KMS-11 (cell line): ENCODE measurements around the gene YPEL3.
"Not testable (repeated sequence)": the region's sequence is repeated elsewhere in the genome, so short reads cannot be mapped to it uniquely, and the experiment has no call there.

Experiments used
- H2AFZ ChIP-seq: fragments of 200-600 bp; sonication (generic); 2 replicates; pipeline ENCODE4 v1.6.1; 2016; ENCODE audit warnings: antibody characterized with exemption, mixed run types, low read depth
- H3K27ac ChIP-seq: fragments of 200-600 bp; sonication (generic); 2 replicates; pipeline ENCODE4 v1.6.1; 2016; ENCODE audit warnings: mild to moderate bottlenecking, mixed run types
- H3K27me3 ChIP-seq: fragments of 200-600 bp; sonication (generic); 2 replicates; pipeline ENCODE4 v1.6.1; 2017; ENCODE audit warnings: mild to moderate bottlenecking, low read depth, mixed run types, moderate library complexity; ENCODE audit not compliant: insufficient read depth
- H3K36me3 ChIP-seq: fragments of 200-600 bp; sonication (generic); 2 replicates; pipeline ENCODE4 v1.6.1; 2017; ENCODE audit warnings: mild to moderate bottlenecking, mixed run types; ENCODE audit not compliant: insufficient read depth
- H3K4me1 ChIP-seq: fragments of 200-600 bp; sonication (generic); 2 replicates; pipeline ENCODE4 v1.6.1; 2016; ENCODE audit warnings: mild to moderate bottlenecking, low read depth, mixed run types; ENCODE audit not compliant: poor library complexity, severe bottlenecking
- H3K4me2 ChIP-seq: fragments of 200-600 bp; sonication (generic); 2 replicates; pipeline ENCODE4 v1.7.0; 2016; ENCODE audit warnings: mild to moderate bottlenecking, mixed run types
- H3K4me3 ChIP-seq: fragments of 200-600 bp; sonication (generic); IDR thresholded peaks from 2 replicates; pipeline ENCODE4 v1.6.1; 2017; ENCODE audit warnings: low read depth, low read length, mixed read lengths; ENCODE audit not compliant: insufficient read depth
- H3K79me2 ChIP-seq: fragments of 200-600 bp; sonication (generic); 2 replicates; pipeline ENCODE4 v1.6.1; 2016; ENCODE audit warnings: low read depth, mixed run types; ENCODE audit not compliant: insufficient read depth
- H3K9ac ChIP-seq: fragments of 200-600 bp; sonication (generic); 2 replicates; pipeline ENCODE4 v1.6.1; 2016; ENCODE audit warnings: mild to moderate bottlenecking, mixed run types
- H4K20me1 ChIP-seq: fragments of 200-600 bp; sonication (generic); 2 replicates; pipeline ENCODE4 v1.6.1; 2016; ENCODE audit warnings: mild to moderate bottlenecking, mixed run types; ENCODE audit not compliant: insufficient read depth
- CTCF ChIP-seq: fragments of 200-600 bp; sonication (generic); conservative IDR thresholded peaks from 2 replicates; pipeline ENCODE4 v1.6.1; 2017; ENCODE audit warnings: low read depth, mild to moderate bottlenecking, antibody characterized with exemption, low read length, moderate library complexity, mixed read lengths

YPEL3 gene

DNA sequence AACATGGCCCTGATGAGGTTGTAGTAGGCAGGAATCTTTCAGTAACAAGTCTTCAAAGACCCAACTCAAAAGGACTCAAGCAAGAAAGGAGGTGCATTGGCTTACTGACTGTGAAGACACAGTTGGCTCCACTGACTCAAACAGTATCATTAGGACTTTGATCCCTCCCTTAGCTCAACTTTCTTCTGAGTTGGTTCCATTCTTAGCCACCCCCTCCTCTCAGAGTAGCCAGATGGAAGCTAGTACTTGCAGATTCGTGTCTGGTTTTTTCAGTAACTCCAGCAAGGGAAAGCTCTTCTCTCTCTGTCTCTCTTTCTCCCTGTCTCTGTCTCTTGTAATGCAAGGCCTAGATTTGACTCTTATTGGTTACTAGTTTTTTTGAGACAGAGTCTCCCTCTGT is 32.0 kb upstream of the YPEL3 start:
- Histone ChIP-seq H3K79me2 (no peaks in the 10 kb centered on the region), H3K4me2 (no peak overlapping the region), H3K9ac (no peak overlapping the region), H3K27me3 (no peaks in the 10 kb centered on the region), H3K27ac (no peak overlapping the region), H3K4me3 (no peak overlapping the region), H2AFZ (no peak overlapping the region), H4K20me1 (no peaks in the 10 kb centered on the region), H3K36me3 (no peaks in the 10 kb centered on the region), H3K4me1 (no peaks in the 10 kb centered on the region)
- TF ChIP-seq CTCF: no peak

- H3K36me3 ChIP-seq, H3K4me1 ChIP-seq, H3K4me3 ChIP-seq, H4K20me1 ChIP-seq, H3K79me2 ChIP-seq, H3K27me3 ChIP-seq, H3K9ac ChIP-seq, H3K4me2 ChIP-seq, H2AFZ ChIP-seq, H3K27ac ChIP-seq: not testable (repeated sequence)
Observed at GRCh38 chr16:30125690-30126089, 29.7 kb upstream of the YPEL3 start.

GRCh38 chr16:30124985-30125379 is 29.0 kb upstream of the YPEL3 start:
- no peak overlapping the region for H3K27ac ChIP-seq
- no peak overlapping the region for H3K9ac ChIP-seq
- no peak for TF ChIP-seq CTCF

DNA sequence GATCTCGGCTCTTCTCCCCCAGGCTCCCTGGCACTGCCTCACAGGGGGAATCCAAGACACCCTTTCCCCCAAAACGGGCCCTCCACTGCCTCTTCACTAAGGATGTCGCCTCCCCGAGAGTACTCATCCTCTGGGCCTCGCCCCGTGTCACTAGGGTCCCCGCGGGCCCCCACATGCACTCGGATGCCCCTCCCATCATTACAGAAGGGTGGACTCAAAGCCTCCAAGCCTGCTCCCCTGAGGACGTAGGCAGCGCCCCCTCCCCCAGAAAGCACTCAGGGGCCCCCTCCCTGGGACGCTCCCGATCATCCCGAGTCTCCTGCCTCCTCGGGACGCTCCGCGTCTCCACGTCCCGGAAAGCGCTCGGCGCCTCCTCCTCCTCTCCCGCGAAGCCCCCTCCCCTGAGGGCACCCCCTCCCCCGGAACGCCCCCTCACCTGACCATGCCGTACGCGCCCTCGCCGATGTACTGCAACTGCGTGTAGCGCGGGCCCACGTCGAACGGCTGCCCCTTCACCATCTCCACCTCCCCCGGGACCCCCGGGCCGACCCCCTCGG is 26.7 kb upstream of the YPEL3 start:
- H3K27ac ChIP-seq: no peak overlapping the region
- no peak for TF ChIP-seq CTCF
- H4K20me1 ChIP-seq: no peaks in the 10 kb centered on the region
- H3K36me3 ChIP-seq: no peaks in the 10 kb centered on the region
- peak overlapping the region; percentile 96 for H3K4me2 ChIP-seq
- peaks cover 14% of the 10 kb centered on the region for H3K4me1 ChIP-seq
- H3K9ac ChIP-seq: peak overlapping the region; percentile 82
- H3K27me3 ChIP-seq: no peaks in the 10 kb centered on the region
- H3K79me2 ChIP-seq: no peaks in the 10 kb centered on the region
- H3K4me3 ChIP-seq: no peak overlapping the region
- peak overlapping the region; percentile 87 for H2AFZ ChIP-seq

More at GRCh38 chr16:30124985-30125379, 29.0 kb upstream of the YPEL3 start:
- Histone ChIP-seq H3K36me3 (no peaks in the 10 kb centered on the region), H3K4me2 (no peak overlapping the region), H3K4me1 (peaks cover 14% of the 10 kb centered on the region), H3K79me2 (no peaks in the 10 kb centered on the region), H3K27me3 (no peaks in the 10 kb centered on the region), H2AFZ (no peak overlapping the region), H4K20me1 (no peaks in the 10 kb centered on the region), H3K4me3 (no peak overlapping the region)

DNA sequence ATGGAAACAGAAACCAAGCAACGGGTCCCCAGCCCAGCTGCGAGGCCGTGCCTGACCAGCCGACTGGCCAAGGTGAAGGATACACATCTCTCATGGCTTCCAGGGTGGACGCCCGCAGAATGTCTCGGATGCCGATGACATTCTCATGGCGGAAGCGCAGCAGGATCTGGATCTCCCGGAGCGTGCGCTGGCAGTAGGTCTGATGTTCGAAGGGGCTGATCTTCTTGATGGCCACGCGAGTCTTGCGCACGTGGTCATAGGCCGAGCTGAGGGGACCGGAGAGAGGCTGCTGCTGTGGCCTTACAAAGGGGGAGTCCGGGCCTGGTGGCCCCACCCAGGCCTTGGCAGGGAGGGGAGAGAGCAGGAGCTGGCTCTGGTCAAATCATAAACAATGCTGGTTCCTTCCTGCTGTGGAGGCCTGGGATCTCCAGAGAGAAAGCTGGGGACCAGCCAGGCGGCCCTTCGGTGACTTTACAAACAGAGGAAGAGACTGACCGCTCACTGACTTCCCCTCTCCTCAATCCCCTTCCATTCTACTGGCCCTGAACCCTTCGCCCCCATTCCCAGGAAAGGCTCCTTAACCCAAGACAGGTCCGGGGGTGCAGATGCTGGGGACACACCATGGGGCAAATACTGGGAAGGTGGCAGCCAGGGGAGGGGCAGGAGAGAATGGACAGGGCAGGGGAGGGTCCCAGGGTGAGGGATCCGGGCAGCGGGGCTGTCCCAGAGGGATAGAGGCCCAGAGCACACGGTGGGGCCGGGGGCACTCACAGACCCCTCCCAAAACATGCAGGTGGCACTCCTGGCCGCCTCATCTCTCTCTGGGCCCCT is 25.9 kb upstream of the YPEL3 start:
- Histone ChIP-seq H2AFZ (peak overlapping the region; percentile 87), H3K9ac (peak overlapping the region; percentile 82), H3K79me2 (no peaks in the 10 kb centered on the region), H3K4me1 (peaks cover 14% of the 10 kb centered on the region), H4K20me1 (no peaks in the 10 kb centered on the region), H3K4me2 (peak overlapping the region; percentile 96), H3K4me3 (no peak overlapping the region), H3K27me3 (no peaks in the 10 kb centered on the region), H3K27ac (no peak overlapping the region), H3K36me3 (no peaks in the 10 kb centered on the region)
- no peak for TF ChIP-seq CTCF
